Lung (tissue), 13 donors: ENCODE data around the gene MSLN. TPM values are rescaled to one million over a fixed set of nuclear protein-coding genes. Genes with fewer than 3 reads are reported as not detected.

Source experiments
- ATAC-seq: fragments of 200-7000 bp; cut with Tn5 transposase; one replicate; pipeline ENCODE4 v1.9.1; 2020; ENCODE audit warnings: moderate number of reproducible peaks; ENCODE audit not compliant: insufficient read depth, low FRiP score
- DNase-seq, 3 donors: peaks; one replicate each; pipeline ENCODE4 v3.0.0-alpha.2; 2013 to 2017
- H3K27ac ChIP-seq, 2 donors: one replicate each; pipeline ENCODE4 v1.5.1; 2013; ENCODE audit warnings: mild to moderate bottlenecking in 2 of 2, moderate library complexity in 2 of 2, control low read depth in 1 of 2, inconsistent platforms in 1 of 2, low read depth in 1 of 2, low read length in 1 of 2
- H3K27me3 ChIP-seq, 3 donors: one replicate each; pipeline ENCODE4 v1.5.1; 2013; ENCODE audit warnings: low read length in 2 of 3; ENCODE audit not compliant: control insufficient read depth in 3 of 3, insufficient read depth in 3 of 3
- H3K36me3 ChIP-seq, 4 donors: one replicate each; pipeline ENCODE4 v1.5.1; 2013; ENCODE audit warnings: low read length in 4 of 4, mild to moderate bottlenecking in 1 of 4, moderate library complexity in 1 of 4; ENCODE audit not compliant: control insufficient read depth in 4 of 4, insufficient read depth in 4 of 4
- H3K4me1 ChIP-seq, 5 donors: one replicate each; pipeline ENCODE4 v1.5.1; 2013; ENCODE audit warnings: low read length in 5 of 5, mild to moderate bottlenecking in 2 of 5, moderate library complexity in 1 of 5; ENCODE audit not compliant: control insufficient read depth in 5 of 5, insufficient read depth in 5 of 5
- H3K4me3 ChIP-seq: one replicate; pipeline ENCODE4 v1.5.1; 2013; ENCODE audit warnings: mild to moderate bottlenecking, control low read depth, moderate library complexity
- H3K9ac ChIP-seq, 2 donors: one replicate each; pipeline ENCODE4 v1.5.1; 2013; ENCODE audit warnings: low read length in 2 of 2, control low read depth in 1 of 2; ENCODE audit not compliant: insufficient read depth in 1 of 2
- H3K9me3 ChIP-seq, 4 donors: one replicate each; pipeline ENCODE4 v1.5.1; 2013; ENCODE audit warnings: low read length in 3 of 4, mild to moderate bottlenecking in 1 of 4, moderate library complexity in 1 of 4; ENCODE audit not compliant: control insufficient read depth in 4 of 4, insufficient read depth in 3 of 4
- CTCF ChIP-seq: IDR thresholded peaks from 2 replicates; pipeline ENCODE4 v1.5.1; 2012; ENCODE audit warnings: mild to moderate bottlenecking; ENCODE audit errors: control extremely low read depth, extremely low read depth
- WGBS, 2 donors: extraction: QIAGEN DNeasy Blood & Tissue Kit; methylation state at CpG; one replicate each; pipeline ENCODE4 v1.1.7; 2013; 5-methylcytosine and 5-hydroxymethylcytosine counted together
- polyA plus RNA-seq, 2 donors: library from polyadenylated mRNA; stranded (reverse); fragments of 200-250 nt; gene quantifications; one replicate each; pipeline ENCODE4 v1.2.1, GENCODE V29; 2013
- small RNA-seq: library from RNA; depleted of rRNA; stranded (forward); fragments of <200 nt; gene quantifications from one replicate; pipeline ENCODE3, GENCODE V24; 2014; ENCODE audit warnings: low replicate concordance
- total RNA-seq, 2 donors: library from RNA; depleted of rRNA in 1 of 2; stranded (reverse); fragments of >200 nt in 1 of 2; gene quantifications; one replicate each; pipeline ENCODE4 v1.2.1, GENCODE V29; 2014 to 2021
- donor health status: control.
- donor health status: control.
- donor health status: Bipolar disorder and iron deficiency.
- donor health status: healthy.
- donor health status: DM: yes; HTN: yes; CAD: no.

Gene MSLN
- total and polyA plus RNA-seq, 4 donors, result 98.8 to 155 (median 120) TPM

- peaks cover 0 to 3% (median 0%) of the 10 kb centered on the region in 5 donors for H3K4me1 ChIP-seq
These were observed 57.6 kb downstream of the MSLN start for GRCh38 chr16:818132-818531.

More at GRCh38 chr16:818132-818531, 57.6 kb downstream of the MSLN start:
- Histone ChIP-seq H3K27me3 (peaks cover 3 to 28% (median 24%) of the 10 kb centered on the region in 3 donors), H3K27ac (no peak overlapping the region), H3K9ac (no peak overlapping the region), H3K9me3 (peaks cover 0 to 6% (median 1%) of the 10 kb centered on the region in 4 donors), H3K4me3 (no peak overlapping the region), H3K36me3 (no peaks in the 10 kb centered on the region)
- 78 to 81% methylated on average over 8 of the region's 8 CpGs for whole genome bisulfite sequencing, 2 donors
- no peak for TF ChIP-seq CTCF
- ATAC-seq (no peak), DNase-seq (no peak)

Small RNAs within 50 kb of the gene (small RNA-seq; reads per million reads assigned to genes)
- gene MIR662, result not detected

Other genes with a start within 250 kb of the MSLN start
- gene CAPN15, start 233.0 kb upstream of the MSLN start, total RNA-seq, result 10 to 100 TPM; 14.4 to 64.1 TPM
- gene CAPN15, start 233.0 kb upstream of the MSLN start, polyA plus RNA-seq, result 10 to 100 TPM; 37.2 to 40.6 TPM
- gene PRR35, start 200.3 kb upstream of the MSLN start, total RNA-seq, result not detected
- gene PRR35, start 200.3 kb upstream of the MSLN start, polyA plus RNA-seq, result not detected
- gene NHLRC4, start 193.7 kb upstream of the MSLN start, total RNA-seq, result 1 to 10 TPM; 7.0 to 8.6 TPM
- 1 to 10 TPM; 2.3 to 4.5 TPM for gene NHLRC4, start 193.7 kb upstream of the MSLN start, polyA plus RNA-seq
- 10 to 100 TPM; 34.9 to 81.2 TPM for gene PIGQ, start 190.8 kb upstream of the MSLN start, total RNA-seq
- gene PIGQ, start 190.8 kb upstream of the MSLN start, polyA plus RNA-seq, result 10 to 100 TPM; 41.5 to 98.2 TPM
- 10 to 100 TPM; 25.1 to 58.9 TPM for gene RAB40C, start 170.7 kb upstream of the MSLN start, total RNA-seq
- gene RAB40C, start 170.7 kb upstream of the MSLN start, polyA plus RNA-seq, result 10 to 100 TPM; 34.0 to 53.8 TPM
- gene WFIKKN1, start 129.7 kb upstream of the MSLN start, total RNA-seq, result 1 to 10 TPM in 1 of 2 donors, under 1 TPM in 1; 0.31 to 2.5 TPM
- under 1 TPM; 0.44 to 0.79 TPM for gene WFIKKN1, start 129.7 kb upstream of the MSLN start, polyA plus RNA-seq
- 10 to 100 TPM; 36.1 to 89.8 TPM for gene METTL26, start 124.4 kb upstream of the MSLN start, total RNA-seq
- 100 to 1,000 TPM; 138 to 200 TPM for gene METTL26, start 124.4 kb upstream of the MSLN start, polyA plus RNA-seq
- gene MCRIP2, start 118.9 kb upstream of the MSLN start, total RNA-seq, result 10 to 100 TPM in 1 of 2 donors, 1 to 10 TPM in 1; 9.1 to 61.6 TPM
- gene MCRIP2, start 118.9 kb upstream of the MSLN start, polyA plus RNA-seq, result 100 to 1,000 TPM in 1 of 2 donors, 10 to 100 TPM in 1; 45.0 to 109 TPM
- gene WDR90, start 111.4 kb upstream of the MSLN start, total RNA-seq, result 10 to 100 TPM; 22.4 to 74.2 TPM
- gene WDR90, start 111.4 kb upstream of the MSLN start, polyA plus RNA-seq, result 10 to 100 TPM; 18.6 to 33.4 TPM
- gene RHOT2, start 92.6 kb upstream of the MSLN start, total RNA-seq, result 100 to 1,000 TPM in 1 of 2 donors, 10 to 100 TPM in 1; 40.5 to 121 TPM
- gene RHOT2, start 92.6 kb upstream of the MSLN start, polyA plus RNA-seq, result 100 to 1,000 TPM; 111 to 119 TPM
- 1 to 10 TPM in 1 of 2 donors, under 1 TPM in 1; 0.91 to 5.4 TPM for gene RHBDL1, start 85.1 kb upstream of the MSLN start, total RNA-seq
- gene RHBDL1, start 85.1 kb upstream of the MSLN start, polyA plus RNA-seq, result 1 to 10 TPM in 1 of 2 donors, under 1 TPM in 1; 0.98 to 2.2 TPM
- gene STUB1, start 80.3 kb upstream of the MSLN start, total RNA-seq, result 100 to 1,000 TPM in 1 of 2 donors, 10 to 100 TPM in 1; 58.8 to 131 TPM
- gene STUB1, start 80.3 kb upstream of the MSLN start, polyA plus RNA-seq, result 100 to 1,000 TPM; 113 to 131 TPM
- 10 to 100 TPM; 32.5 to 90.3 TPM for gene JMJD8, start 76.4 kb upstream of the MSLN start, total RNA-seq
- 10 to 100 TPM; 48.4 to 67.5 TPM for gene JMJD8, start 76.4 kb upstream of the MSLN start, polyA plus RNA-seq
- gene WDR24, start 70.3 kb upstream of the MSLN start, total RNA-seq, result 10 to 100 TPM in 1 of 2 donors, 1 to 10 TPM in 1; 8.1 to 16.3 TPM
- 1 to 10 TPM; 8.1 to 9.8 TPM for gene WDR24, start 70.3 kb upstream of the MSLN start, polyA plus RNA-seq
- gene FBXL16, start 54.9 kb upstream of the MSLN start, total RNA-seq, result 1 to 10 TPM in 1 of 2 donors, under 1 TPM in 1; 0.14 to 7.4 TPM
- 1 to 10 TPM in 1 of 2 donors, under 1 TPM in 1; 0.93 to 5.0 TPM for gene FBXL16, start 54.9 kb upstream of the MSLN start, polyA plus RNA-seq
- gene METRN, start 45.6 kb upstream of the MSLN start, total RNA-seq, result 10 to 100 TPM; 10.9 to 67.3 TPM
- gene METRN, start 45.6 kb upstream of the MSLN start, polyA plus RNA-seq, result 10 to 100 TPM; 30.3 to 52.7 TPM
- gene ANTKMT, start 39.6 kb upstream of the MSLN start, total RNA-seq, result 10 to 100 TPM in 1 of 2 donors, 1 to 10 TPM in 1; 9.2 to 65.7 TPM
- gene ANTKMT, start 39.6 kb upstream of the MSLN start, polyA plus RNA-seq, result 10 to 100 TPM; 35.5 to 56.3 TPM
- gene CCDC78, start 34.3 kb upstream of the MSLN start, total RNA-seq, result 10 to 100 TPM; 35.7 to 71.6 TPM
- gene CCDC78, start 34.3 kb upstream of the MSLN start, polyA plus RNA-seq, result 10 to 100 TPM; 25.6 to 38.3 TPM
- 10 to 100 TPM in 1 of 2 donors, 1 to 10 TPM in 1; 4.1 to 26.7 TPM for gene HAGHL, start 33.6 kb upstream of the MSLN start, total RNA-seq
- 10 to 100 TPM; 13.0 to 13.1 TPM for gene HAGHL, start 33.6 kb upstream of the MSLN start, polyA plus RNA-seq
- gene CIAO3, start 19.7 kb upstream of the MSLN start, total RNA-seq, result 10 to 100 TPM; 31.2 to 40.6 TPM
- 10 to 100 TPM; 21.0 to 30.2 TPM for gene CIAO3, start 19.7 kb upstream of the MSLN start, polyA plus RNA-seq
- 10 to 100 TPM in 1 of 2 donors, 1 to 10 TPM in 1; 8.2 to 25.2 TPM for gene RPUSD1, start 27.6 kb downstream of the MSLN start, total RNA-seq
- gene RPUSD1, start 27.6 kb downstream of the MSLN start, polyA plus RNA-seq, result 10 to 100 TPM; 21.8 to 25.6 TPM
- gene CHTF18, start 27.9 kb downstream of the MSLN start, total RNA-seq, result 10 to 100 TPM; 13.3 to 16.5 TPM
- 10 to 100 TPM in 1 of 2 donors, 1 to 10 TPM in 1; 7.5 to 17.4 TPM for gene CHTF18, start 27.9 kb downstream of the MSLN start, polyA plus RNA-seq
- gene GNG13, start 40.0 kb downstream of the MSLN start, total RNA-seq, result not detected
- not detected for gene GNG13, start 40.0 kb downstream of the MSLN start, polyA plus RNA-seq
- 10 to 100 TPM; 22.1 to 23.7 TPM for gene LMF1, start 210.2 kb downstream of the MSLN start, total RNA-seq
- gene LMF1, start 210.2 kb downstream of the MSLN start, polyA plus RNA-seq, result 10 to 100 TPM in 1 of 2 donors, 1 to 10 TPM in 1; 9.1 to 19.0 TPM
- gene SOX8, start 221.0 kb downstream of the MSLN start, total RNA-seq, result 1 to 10 TPM in 1 of 2 donors, under 1 TPM in 1; 0.40 to 4.0 TPM
- under 1 TPM; 0.33 to 0.39 TPM for gene SOX8, start 221.0 kb downstream of the MSLN start, polyA plus RNA-seq